NCI-H2081 treated with DMSO at 0.1 percent for 48 hours (cell line): ENCODE data around the gene CACNA1E.

Experiments used
- DNase-seq: peaks from one replicate; lab custom pipeline; 2025; lab: John Stamatoyannopoulos, UW

CACNA1E gene

GRCh38 chr1:181768211-181768929 lies 285.1 kb downstream of the CACNA1E start:
- DNase-seq: no peak

- no peak for DNase-seq
Measured at GRCh38 chr1:181768930-181769280, 285.6 kb downstream of the CACNA1E start.

DNA sequence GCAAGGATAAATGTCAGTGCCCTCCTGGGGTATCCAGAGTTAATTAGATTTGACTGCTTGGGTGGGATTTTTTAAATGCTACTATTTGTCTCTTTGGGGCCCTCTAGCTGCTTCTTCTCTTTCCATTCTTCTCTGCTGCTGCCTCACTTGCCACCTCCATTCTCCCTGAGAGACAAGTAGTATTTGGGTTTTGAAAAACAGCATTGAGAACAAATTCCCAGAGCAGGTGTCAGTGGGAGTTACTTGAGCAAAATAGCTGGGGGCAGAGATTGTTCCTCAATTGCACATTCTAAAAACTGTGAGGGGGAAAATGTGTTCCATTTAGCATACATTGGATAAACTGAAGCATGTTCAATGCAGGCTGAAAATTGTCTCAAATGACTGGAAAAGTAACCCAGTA lies 286.5 kb downstream of the CACNA1E start:
- DNase-seq: no peak

DNA sequence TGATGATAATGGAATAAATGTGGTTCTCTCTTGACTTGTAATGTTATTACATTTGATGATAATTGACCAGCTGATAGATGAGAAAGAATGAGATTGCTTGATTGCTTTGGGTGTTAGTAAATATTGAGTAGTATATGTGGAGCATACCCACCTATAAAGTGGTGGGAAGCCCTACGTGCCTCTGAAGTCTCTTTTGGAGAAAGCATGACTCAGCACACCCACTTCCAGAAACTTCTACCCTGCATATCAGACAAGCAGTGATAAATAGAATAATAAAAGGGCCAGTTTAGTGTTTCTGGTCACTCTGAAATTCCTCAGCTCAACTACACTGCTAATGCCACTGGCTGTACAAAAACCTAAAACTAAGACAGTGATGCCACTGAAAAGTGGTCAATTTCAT lies 289.4 kb downstream of the CACNA1E start:
- DNase-seq: no peak

DNA sequence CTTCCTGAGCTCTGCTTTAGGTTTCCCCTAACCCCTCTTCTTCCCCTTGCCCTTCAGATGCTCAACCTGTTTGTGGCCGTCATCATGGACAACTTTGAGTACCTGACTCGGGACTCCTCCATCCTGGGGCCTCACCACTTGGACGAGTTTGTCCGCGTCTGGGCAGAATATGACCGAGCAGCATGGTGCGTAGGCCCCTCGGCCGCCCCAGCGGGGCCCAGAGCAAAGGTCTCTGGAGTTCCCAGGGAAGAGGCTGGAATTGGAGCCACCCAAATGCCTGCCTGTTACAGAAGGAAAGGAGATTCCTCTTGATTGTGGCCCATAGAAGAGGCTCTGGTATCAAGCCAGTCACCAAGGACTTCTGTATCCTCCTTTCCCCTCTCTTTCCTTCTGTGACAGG lies 292.7 kb downstream of the CACNA1E start:
- DNase-seq: no peak

DNA sequence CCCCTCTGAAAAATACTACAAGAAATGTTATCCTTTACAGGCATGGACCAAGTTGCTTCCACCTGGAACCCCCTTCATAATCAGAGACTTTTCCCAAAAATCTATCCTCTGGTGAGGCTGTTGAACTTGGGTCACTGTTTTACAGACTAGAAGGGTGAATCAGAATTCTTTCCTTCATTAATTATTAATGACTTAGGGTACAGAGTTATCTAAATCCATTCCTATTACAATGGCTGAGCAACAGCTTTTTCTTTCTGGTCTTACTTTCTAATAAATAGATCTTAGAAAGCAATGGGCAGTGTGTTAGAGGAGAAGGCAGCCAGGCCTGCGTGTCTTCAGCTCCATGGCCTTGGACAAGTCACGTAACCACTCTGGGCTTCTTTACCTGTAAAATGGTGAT lies 294.0 kb downstream of the CACNA1E start:
- no peak for DNase-seq

GRCh38 chr1:181777812-181778211 lies 294.5 kb downstream of the CACNA1E start:
- DNase-seq: no peak

- DNase-seq: no peak
Measured at GRCh38 chr1:181778640-181779260, 295.4 kb downstream of the CACNA1E start.

DNA sequence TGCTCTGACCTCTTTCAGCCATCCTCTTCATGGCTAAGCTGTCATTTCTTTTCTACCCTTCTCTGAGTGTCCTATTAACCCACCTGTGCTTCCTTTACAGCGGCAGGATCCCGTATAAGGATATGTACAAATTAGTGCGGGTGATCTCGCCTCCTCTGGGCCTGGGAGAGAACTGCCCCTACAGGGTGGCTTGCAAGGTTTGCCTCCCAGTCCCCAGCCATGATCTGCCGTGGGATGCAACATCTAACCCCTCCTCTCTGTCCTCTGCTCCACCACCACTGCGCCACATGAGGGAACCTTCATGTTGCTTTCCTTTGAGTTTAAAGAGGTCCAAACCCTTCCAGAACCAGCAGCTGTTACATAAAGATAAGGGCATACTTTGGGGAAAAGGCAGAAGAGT lies 296.0 kb downstream of the CACNA1E start:
- DNase-seq: no peak

DNA sequence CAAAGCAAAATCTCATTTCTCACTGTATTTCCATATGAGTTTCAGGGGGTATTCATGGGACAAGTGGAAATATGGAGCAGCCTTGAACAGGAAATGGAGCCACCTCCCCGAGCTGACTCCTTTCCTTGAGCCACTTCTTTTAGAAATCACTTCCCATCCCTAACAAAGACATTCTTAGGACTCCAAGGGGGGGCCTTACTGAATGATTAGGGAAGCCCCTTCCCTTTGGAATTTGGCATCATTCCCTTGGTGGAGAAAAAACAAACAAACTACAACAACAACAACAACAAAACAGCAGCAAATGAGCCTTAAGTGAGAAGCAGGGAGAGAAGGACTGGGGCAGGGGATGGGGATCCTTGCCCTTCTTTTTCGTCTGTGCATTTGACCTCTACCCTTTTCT lies 299.9 kb downstream of the CACNA1E start:
- no peak for DNase-seq

- DNase-seq: no peak
Measured at GRCh38 chr1:181784039-181784683, 300.8 kb downstream of the CACNA1E start.

DNA sequence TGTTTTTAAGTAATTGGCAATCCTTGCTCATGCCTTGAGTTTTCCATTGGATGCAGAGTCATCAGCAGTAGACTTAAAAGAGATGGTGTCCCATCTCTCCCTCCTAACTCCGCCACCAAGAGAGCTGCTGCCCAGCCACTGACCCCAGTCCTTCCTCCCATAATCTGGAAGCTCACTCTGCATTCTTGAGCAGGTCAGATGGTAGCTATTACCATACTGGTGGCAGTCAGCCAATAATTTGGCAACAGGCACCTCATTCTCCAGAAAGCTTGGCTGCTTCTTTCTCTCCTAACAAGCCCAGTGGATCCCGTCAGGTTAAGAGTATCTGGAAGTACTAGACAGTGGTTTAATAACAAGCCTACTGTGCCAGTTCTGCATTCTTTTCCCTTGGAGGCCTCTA lies 306.1 kb downstream of the CACNA1E start:
- no peak for DNase-seq

- no peak for DNase-seq
Measured at GRCh38 chr1:181791721-181792120, 308.4 kb downstream of the CACNA1E start.

DNA sequence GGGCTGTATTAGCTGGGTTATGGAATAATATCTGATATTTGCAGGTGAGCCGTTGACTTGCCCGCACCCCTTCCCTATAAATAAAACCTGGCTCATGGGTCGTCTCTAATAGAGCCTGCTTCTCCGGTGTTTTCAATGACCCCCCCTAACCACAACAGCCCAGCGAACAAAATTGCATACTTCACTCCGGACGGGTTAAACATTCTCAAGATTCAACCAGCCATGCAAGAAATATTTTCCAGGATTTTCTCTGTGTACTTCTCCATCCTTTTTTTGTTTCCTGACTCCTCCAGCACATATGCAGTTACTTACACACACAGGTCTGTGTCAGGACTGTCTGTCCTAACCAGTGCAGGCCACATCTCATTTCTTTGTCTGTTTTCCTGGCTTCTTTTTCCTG lies 310.5 kb downstream of the CACNA1E start:
- no peak for DNase-seq

DNA sequence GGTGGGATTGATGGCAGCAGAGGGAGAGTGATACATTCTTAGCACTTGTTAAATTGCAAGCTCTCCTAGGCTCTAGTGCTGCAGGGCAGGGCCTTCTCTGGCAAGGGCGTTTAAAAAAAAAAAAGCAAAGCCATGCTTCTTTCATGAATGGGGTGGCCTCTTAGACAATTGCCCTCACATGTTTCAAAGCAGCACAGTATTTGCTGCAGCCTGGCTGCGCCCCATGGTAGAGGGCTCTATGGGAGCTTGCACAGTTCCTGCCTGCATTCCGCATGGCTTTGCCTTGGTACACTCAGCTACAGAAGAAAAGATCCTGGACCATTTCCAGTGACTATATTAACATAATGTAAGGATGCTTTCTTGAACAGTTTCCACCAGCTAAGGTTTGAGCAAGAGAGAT lies 311.0 kb downstream of the CACNA1E start:
- DNase-seq: no peak

DNA sequence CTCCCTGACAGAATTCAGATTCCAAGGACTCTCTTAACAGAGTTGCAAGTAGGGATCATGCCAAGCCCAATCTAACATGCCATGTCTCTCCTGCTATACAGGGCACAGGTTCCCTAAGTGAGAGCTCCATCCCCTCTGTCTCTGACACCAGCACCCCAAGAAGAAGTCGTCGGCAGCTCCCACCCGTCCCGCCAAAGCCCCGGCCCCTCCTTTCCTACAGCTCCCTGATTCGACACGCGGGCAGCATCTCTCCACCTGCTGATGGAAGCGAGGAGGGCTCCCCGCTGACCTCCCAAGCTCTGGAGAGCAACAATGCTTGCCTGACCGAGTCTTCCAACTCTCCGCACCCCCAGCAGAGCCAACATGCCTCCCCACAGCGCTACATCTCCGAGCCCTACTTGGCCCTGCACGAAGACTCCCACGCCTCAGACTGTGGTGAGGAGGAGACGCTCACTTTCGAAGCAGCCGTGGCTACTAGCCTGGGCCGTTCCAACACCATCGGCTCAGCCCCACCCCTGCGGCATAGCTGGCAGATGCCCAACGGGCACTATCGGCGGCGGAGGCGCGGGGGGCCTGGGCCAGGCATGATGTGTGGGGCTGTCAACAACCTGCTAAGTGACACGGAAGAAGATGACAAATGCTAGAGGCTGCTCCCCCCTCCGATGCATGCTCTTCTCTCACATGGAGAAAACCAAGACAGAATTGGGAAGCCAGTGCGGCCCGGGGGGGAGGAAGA lies 315.0 kb downstream of the CACNA1E start:
- DNase-seq: no peak

DNA sequence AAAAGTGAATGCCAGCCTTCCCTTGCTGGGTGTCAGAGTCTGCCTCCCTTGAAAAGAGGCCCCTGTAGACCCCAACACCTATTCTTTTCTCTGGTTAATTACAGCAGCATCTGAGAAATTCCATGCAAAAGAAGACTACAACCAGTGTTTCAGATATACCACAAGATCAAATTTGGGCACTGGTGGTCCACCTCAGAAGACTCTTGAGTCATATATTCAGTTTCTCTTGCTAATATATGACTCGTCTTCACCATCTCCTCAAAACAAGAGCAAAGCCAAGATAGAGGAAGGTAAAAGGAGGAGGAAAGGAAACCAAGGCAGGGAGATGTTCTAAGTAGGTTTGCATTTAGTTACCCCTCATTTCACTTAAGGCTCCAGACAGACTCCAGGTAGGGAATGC lies 318.3 kb downstream of the CACNA1E start:
- DNase-seq: no peak

- no peak for DNase-seq
Measured at GRCh38 chr1:181802466-181802865, 319.1 kb downstream of the CACNA1E start.

DNA sequence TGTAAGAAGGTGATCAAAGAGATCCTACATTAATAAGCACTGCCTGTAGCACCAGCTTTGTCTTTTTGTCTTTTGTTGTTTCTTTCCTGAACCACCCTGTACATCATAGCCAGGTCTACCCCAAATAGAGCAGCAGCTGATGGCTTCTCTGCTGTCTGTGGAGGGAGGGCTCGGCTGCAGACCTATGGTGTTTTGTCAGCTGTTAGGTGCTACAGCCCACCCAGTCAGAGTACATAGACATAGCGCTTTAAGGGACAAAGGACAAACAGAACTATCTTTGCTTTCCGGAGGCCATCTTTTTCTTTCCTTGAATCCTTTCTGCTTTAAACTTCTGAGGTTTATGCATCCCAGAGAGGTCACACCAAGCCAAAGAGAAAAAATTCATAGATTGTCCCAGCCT lies 320.1 kb downstream of the CACNA1E start:
- no peak for DNase-seq

DNA sequence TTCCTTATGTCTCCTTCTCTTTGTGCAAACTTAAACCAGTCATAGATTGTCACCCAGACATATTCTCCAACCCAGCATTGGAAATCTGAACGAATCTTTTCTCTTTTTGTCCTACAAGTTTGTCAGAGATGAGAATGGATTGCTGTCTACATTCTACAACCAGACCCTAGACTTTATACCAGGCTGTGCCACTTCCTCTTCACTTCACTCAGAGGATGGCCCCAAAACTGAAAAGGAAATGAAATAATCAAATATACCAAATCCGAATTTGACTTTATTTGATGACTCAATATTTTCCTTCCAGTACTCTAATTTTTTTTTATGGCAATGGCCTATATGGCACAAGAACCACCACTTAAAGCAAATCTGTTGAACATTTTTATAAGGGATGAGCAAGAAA lies 321.7 kb downstream of the CACNA1E start:
- DNase-seq: no peak

DNA sequence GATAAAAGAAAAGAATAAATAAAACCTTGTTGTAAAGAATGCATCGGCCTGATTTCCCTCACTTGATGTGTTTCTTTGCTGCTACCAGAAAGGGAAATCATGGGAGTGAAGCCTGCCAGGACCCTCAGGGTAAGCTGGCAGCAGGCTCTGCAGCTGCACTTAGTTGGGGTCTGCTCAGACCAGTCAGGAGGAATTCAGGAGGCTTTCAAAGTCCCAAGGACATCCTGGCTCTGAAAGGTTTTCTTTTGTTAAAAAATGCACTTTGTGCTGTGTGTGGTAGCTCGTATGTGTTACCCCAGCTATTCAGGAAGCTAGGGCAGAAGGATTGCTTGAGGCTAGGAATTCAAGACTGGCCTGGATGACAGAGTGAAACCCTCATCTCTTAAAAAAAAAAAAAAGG lies 323.4 kb downstream of the CACNA1E start:
- DNase-seq: no peak

DNA sequence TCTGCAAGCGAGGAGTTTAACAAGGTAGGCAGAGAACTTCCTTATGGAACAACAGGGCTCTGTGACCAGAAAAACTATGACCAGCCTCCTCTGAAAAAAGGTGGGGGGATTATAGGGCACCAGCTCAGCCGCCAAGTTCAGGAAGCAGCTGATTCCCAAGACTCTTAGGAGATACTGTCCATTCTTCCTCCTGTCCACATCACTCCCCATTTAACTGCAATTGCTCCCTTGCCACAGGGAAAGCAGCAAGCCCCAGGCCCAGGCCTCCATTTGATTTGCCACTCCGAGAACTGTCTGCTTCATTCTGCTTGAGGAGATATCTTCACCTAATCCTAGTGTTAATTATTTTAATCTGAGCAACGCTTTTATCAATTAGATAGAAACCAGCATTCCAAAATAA lies 323.9 kb downstream of the CACNA1E start:
- DNase-seq: no peak

DNA sequence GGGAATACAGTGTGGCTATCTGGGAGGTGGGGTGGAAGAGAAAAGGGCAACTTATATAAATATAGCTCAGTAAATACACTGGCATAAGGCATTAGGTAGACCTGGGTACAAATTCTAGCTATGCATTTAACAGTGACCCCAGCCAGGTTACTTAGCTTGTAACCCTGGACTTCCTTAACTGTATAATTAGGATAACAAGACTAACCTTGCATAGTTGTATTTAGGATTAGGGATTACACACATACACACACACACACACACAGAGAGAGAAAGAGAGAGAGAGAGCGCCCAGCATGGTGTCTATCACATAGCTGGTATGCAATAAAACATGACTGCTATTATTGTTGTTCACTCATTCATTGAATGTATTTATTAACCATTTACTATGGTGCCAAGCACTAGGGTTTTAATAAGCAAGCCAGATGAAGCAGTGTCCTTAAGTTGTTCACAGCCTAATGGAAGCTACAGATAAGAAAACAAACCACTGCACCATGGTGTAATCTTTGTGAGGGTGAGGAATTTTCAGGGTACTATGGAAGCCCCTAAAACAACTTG lies 326.8 kb downstream of the CACNA1E start:
- DNase-seq: no peak
